Lung (tissue), 12 donors: Measurements from ENCODE around the gene NBEA. TPM values are rescaled to one million over a fixed set of nuclear protein-coding genes. Genes with fewer than 3 reads are reported as not detected.

Experiments
- ATAC-seq: fragments of 200-7000 bp; cut with Tn5 transposase; one replicate; pipeline ENCODE4 v1.9.1; 2020; ENCODE audit warnings: moderate number of reproducible peaks; ENCODE audit not compliant: insufficient read depth, low FRiP score
- DNase-seq, 3 donors: peaks; one replicate each; pipeline ENCODE4 v3.0.0-alpha.2; 2013 to 2017
- H3K27ac ChIP-seq, 2 donors: one replicate each; pipeline ENCODE4 v1.5.1; 2013; ENCODE audit warnings: mild to moderate bottlenecking in 2 of 2, moderate library complexity in 2 of 2, control low read depth in 1 of 2, inconsistent platforms in 1 of 2, low read depth in 1 of 2, low read length in 1 of 2
- H3K27me3 ChIP-seq, 3 donors: one replicate each; pipeline ENCODE4 v1.5.1; 2013; ENCODE audit warnings: low read length in 2 of 3; ENCODE audit not compliant: control insufficient read depth in 3 of 3, insufficient read depth in 3 of 3
- H3K36me3 ChIP-seq, 4 donors: one replicate each; pipeline ENCODE4 v1.5.1; 2013; ENCODE audit warnings: low read length in 4 of 4, mild to moderate bottlenecking in 1 of 4, moderate library complexity in 1 of 4; ENCODE audit not compliant: control insufficient read depth in 4 of 4, insufficient read depth in 4 of 4
- H3K4me1 ChIP-seq, 5 donors: one replicate each; pipeline ENCODE4 v1.5.1; 2013; ENCODE audit warnings: low read length in 5 of 5, mild to moderate bottlenecking in 2 of 5, moderate library complexity in 1 of 5; ENCODE audit not compliant: control insufficient read depth in 5 of 5, insufficient read depth in 5 of 5
- H3K4me3 ChIP-seq: one replicate; pipeline ENCODE4 v1.5.1; 2013; ENCODE audit warnings: mild to moderate bottlenecking, control low read depth, moderate library complexity
- H3K9ac ChIP-seq, 2 donors: one replicate each; pipeline ENCODE4 v1.5.1; 2013; ENCODE audit warnings: low read length in 2 of 2, control low read depth in 1 of 2; ENCODE audit not compliant: insufficient read depth in 1 of 2
- H3K9me3 ChIP-seq, 4 donors: one replicate each; pipeline ENCODE4 v1.5.1; 2013; ENCODE audit warnings: low read length in 3 of 4, mild to moderate bottlenecking in 1 of 4, moderate library complexity in 1 of 4; ENCODE audit not compliant: control insufficient read depth in 4 of 4, insufficient read depth in 3 of 4
- WGBS, 2 donors: extraction: QIAGEN DNeasy Blood & Tissue Kit; methylation state at CpG; one replicate each; pipeline ENCODE4 v1.1.7; 2013; 5-methylcytosine and 5-hydroxymethylcytosine counted together
- polyA plus RNA-seq, 2 donors: library from polyadenylated mRNA; stranded (reverse); fragments of 200-250 nt; gene quantifications; one replicate each; pipeline ENCODE4 v1.2.1, GENCODE V29; 2013
- total RNA-seq, 2 donors: library from RNA; depleted of rRNA in 1 of 2; stranded (reverse); fragments of >200 nt in 1 of 2; gene quantifications; one replicate each; pipeline ENCODE4 v1.2.1, GENCODE V29; 2014 to 2021
- TF ChIP-seq, protein P1 (sequence below): IDR thresholded peaks from 2 replicates; pipeline ENCODE4 v1.5.1; 2012; ENCODE audit warnings: mild to moderate bottlenecking; ENCODE audit errors: control extremely low read depth, extremely low read depth
- donor health status: control.
- donor health status: control.
- donor health status: Bipolar disorder and iron deficiency.
- donor health status: healthy.
- donor health status: DM: yes; HTN: yes; CAD: no.

The NBEA gene
- total and polyA plus RNA-seq, 4 donors = 1.6 to 26.5 (median 5.3) TPM

DNA sequence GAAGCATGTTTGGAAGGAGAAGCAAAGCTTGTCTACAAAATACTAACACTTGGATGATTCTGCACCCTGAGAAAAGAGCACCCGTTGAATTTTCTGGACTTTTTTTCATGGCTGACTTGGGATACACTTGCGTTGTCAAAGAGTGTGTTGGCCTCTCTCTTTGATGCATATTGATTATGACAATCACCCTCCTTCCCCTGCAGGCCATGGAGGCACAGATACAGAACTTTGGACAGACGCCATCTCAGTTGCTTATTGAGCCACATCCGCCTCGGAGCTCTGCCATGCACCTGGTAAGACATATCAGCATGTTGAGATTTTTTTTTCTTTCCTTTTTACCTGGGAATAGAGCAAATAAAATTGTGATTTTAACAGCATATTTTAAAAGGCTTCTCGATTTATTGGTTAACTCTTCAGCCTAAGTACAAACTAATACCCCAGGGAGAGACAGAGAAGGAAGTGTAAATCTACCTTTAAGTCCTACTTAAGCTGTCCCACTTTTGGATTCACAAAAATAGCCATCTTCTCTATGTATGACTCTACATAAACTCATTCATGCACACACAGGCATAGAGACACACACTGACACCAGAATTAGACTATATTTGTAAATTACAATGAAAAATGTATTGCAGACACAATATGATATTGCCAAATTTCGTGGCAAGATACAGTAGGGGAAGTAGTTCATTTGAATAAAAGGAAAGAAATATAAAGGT is 704.1 kb downstream of the NBEA start:
- DNase-seq = no peak
- Histone ChIP-seq H3K9me3 (no peaks in the 10 kb centered on the region), H3K36me3 (no peaks in the 10 kb centered on the region), H3K27ac (no peak overlapping the region), H3K27me3 (no peaks in the 10 kb centered on the region), H3K9ac (no peak overlapping the region), H3K4me1 (peaks cover 0 to 9% (median 0%) of the 10 kb centered on the region in 5 donors), H3K4me3 (no peak overlapping the region)
- 81 to 88% methylated on average over 7 of the region's 7 CpGs for WGBS, 2 donors
- TF ChIP-seq, protein P1, sequence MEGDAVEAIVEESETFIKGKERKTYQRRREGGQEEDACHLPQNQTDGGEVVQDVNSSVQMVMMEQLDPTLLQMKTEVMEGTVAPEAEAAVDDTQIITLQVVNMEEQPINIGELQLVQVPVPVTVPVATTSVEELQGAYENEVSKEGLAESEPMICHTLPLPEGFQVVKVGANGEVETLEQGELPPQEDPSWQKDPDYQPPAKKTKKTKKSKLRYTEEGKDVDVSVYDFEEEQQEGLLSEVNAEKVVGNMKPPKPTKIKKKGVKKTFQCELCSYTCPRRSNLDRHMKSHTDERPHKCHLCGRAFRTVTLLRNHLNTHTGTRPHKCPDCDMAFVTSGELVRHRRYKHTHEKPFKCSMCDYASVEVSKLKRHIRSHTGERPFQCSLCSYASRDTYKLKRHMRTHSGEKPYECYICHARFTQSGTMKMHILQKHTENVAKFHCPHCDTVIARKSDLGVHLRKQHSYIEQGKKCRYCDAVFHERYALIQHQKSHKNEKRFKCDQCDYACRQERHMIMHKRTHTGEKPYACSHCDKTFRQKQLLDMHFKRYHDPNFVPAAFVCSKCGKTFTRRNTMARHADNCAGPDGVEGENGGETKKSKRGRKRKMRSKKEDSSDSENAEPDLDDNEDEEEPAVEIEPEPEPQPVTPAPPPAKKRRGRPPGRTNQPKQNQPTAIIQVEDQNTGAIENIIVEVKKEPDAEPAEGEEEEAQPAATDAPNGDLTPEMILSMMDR = no peak
- ATAC-seq = no peak

DNA sequence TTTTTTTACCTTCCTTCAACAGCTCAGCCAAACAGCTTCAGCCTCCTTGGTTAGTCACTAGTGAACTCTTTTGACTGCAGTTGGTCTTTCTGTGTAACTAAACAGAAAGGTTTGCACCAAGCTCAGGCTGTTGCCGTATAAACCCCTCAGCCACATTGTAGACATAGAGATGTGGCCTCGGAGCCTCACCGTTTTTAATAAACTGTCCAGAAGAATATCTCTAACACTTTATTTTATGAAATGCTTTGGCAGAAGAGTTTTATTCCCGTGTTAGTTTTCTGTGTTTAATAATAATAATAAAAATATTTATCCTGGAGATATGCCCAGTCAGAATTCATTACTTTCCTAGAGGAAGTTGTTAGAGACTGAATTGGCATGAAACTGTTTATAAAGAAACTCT is 706.1 kb downstream of the NBEA start:
- Histone ChIP-seq H3K27me3 (no peaks in the 10 kb centered on the region), H3K9ac (peak overlapping the region in 1 of 2 donors; percentile 55), H3K36me3 (no peaks in the 10 kb centered on the region), H3K9me3 (no peaks in the 10 kb centered on the region), H3K27ac (no peak overlapping the region), H3K4me1 (peaks cover 0 to 9% (median 0%) of the 10 kb centered on the region in 5 donors), H3K4me3 (no peak overlapping the region)
- DNase-seq (peak in 2 of 3 donors; percentile 70 to 72), ATAC-seq (no peak)
- WGBS, 2 donors = 62 to 72% methylated on average over 4 of the region's 4 CpGs
- TF ChIP-seq, protein P1 = no peak

DNA sequence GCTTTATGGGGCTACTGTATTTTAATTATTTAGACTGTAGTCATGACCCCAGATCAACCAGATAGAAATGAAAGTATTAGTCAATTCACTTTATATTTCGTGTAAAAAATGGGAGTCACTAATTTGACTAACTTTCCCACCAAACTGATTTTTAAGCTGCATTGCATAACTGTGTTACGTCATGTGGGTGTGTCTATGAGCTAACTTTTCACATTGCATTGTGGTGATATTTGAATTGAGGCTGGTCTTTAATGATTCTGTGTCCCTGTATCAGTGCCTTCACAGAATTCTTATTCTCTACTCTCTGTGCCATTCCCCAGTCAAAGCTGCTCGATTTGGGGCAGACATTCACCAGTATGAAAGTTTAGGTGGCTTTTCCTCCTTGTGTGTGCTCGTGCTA is 707.1 kb downstream of the NBEA start:
- no peaks in the 10 kb centered on the region for H3K9me3 ChIP-seq
- no peaks in the 10 kb centered on the region for H3K36me3 ChIP-seq
- peaks cover 0 to 9% (median 0%) of the 10 kb centered on the region in 5 donors for H3K4me1 ChIP-seq
- no peaks in the 10 kb centered on the region for H3K27me3 ChIP-seq
- TF ChIP-seq, protein P1 = no peak
- ATAC-seq (no peak), DNase-seq (peak in 2 of 3 donors; percentile 59 to 67)
- H3K27ac ChIP-seq = no peak overlapping the region
- no peak overlapping the region for H3K4me3 ChIP-seq
- no peak overlapping the region for H3K9ac ChIP-seq
- WGBS, 2 donors = 63 to 73% methylated on average over 4 of the region's 4 CpGs
